HEK293 (cell line): ENCODE measurements around the gene FBXO21.
"Not testable (repeated sequence)": the region's sequence is repeated elsewhere in the genome, so short reads cannot be mapped to it uniquely, and the experiment has no call there.

Experiments used
- CTCF ChIA-PET: fragments of 350-600 bp; formaldehyde crosslinking; extraction: SDS; loops from one replicate; lab custom pipeline; 2021; ENCODE audit warnings: antibody characterized with exemption; lab: Yijun Ruan, JAX
- POLR2A ChIA-PET: fragments of 300-600 bp; formaldehyde crosslinking; extraction: SDS; loops from one replicate; lab custom pipeline; 2020; ENCODE audit warnings: antibody characterized with exemption, inconsistent platforms; lab: Yijun Ruan, JAX
- H3K27ac ChIP-seq: fragments of 200-500 bp; sonication (Bioruptor generic); 2 replicates; pipeline ENCODE4 v1.5.1; 2014; ENCODE audit warnings: low read depth, low read length, control low read depth, inconsistent platforms; ENCODE audit errors: extremely low read depth
- H3K36me3 ChIP-seq, 2 experiments: fragments of 200-500 bp in 1 of 2; sonication (Bioruptor generic) in 1 of 2; 1 replicate in 1 of 2; 2 replicates in 1 of 2; pipeline ENCODE4 v1.5.1; 2014 to 2017; ENCODE audit warnings: inconsistent platforms in 2 of 2, low read length in 2 of 2; ENCODE audit not compliant: control insufficient read depth in 2 of 2, insufficient read depth in 1 of 2
- H3K4me1 ChIP-seq: fragments of 200-500 bp; sonication (Bioruptor generic); 2 replicates; pipeline ENCODE4 v1.5.1; 2014; ENCODE audit warnings: mild to moderate bottlenecking, low read length, inconsistent platforms; ENCODE audit not compliant: control insufficient read depth, insufficient read depth
- H3K4me3 ChIP-seq: 2 replicates; pipeline ENCODE4 v1.5.1; 2011; ENCODE audit warnings: low read depth, mild to moderate bottlenecking, control low read depth, low read length, moderate library complexity
- H3K9me3 ChIP-seq: fragments of 200-500 bp; sonication (Bioruptor generic); 2 replicates; pipeline ENCODE4 v1.5.1; 2014; ENCODE audit warnings: low read depth, low read length, inconsistent platforms; ENCODE audit not compliant: control insufficient read depth, insufficient read depth
- GFI1B ChIP-seq: fragments of 450-650 bp; formaldehyde crosslinking; IDR thresholded peaks from 2 replicates; pipeline ENCODE4 v1.5.1; 2016; ENCODE audit warnings: missing biosample characterization, missing genetic modification characterization
- GLI2 ChIP-seq: fragments of 450-650 bp; formaldehyde crosslinking; IDR thresholded peaks from 2 replicates; pipeline ENCODE4; 2017; ENCODE audit warnings: missing biosample characterization, missing genetic modification characterization, low read depth, borderline replicate concordance
- MEIS1 ChIP-seq: sonication (generic); formaldehyde crosslinking; IDR thresholded peaks from 2 replicates; pipeline ENCODE4 v1.8.1; 2022; ENCODE audit warnings: missing genetic modification reagents, mild to moderate bottlenecking, borderline replicate concordance
- RBAK ChIP-seq: fragments of 450-650 bp; formaldehyde crosslinking; IDR thresholded peaks from 2 replicates; pipeline ENCODE4 v1.5.1; 2016; ENCODE audit warnings: missing biosample characterization, missing genetic modification characterization
- SP2 ChIP-seq: fragments of 450-650 bp; formaldehyde crosslinking; IDR thresholded peaks from 2 replicates; pipeline ENCODE4 v1.5.1; 2016; ENCODE audit warnings: missing biosample characterization, missing genetic modification characterization
- SP3 ChIP-seq: fragments of 450-650 bp; formaldehyde crosslinking; IDR thresholded peaks from 2 replicates; pipeline ENCODE4 v1.5.1; 2016; ENCODE audit warnings: missing biosample characterization, missing genetic modification characterization
- YY1 ChIP-seq: fragments of 450-650 bp; formaldehyde crosslinking; IDR thresholded peaks from 2 replicates; pipeline ENCODE4 v1.5.1; 2018; ENCODE audit warnings: missing biosample characterization, missing genetic modification characterization
- ZBTB1 ChIP-seq: fragments of 450-650 bp; formaldehyde crosslinking; IDR thresholded peaks from 2 replicates; pipeline ENCODE4 v1.5.1; 2016; ENCODE audit warnings: missing biosample characterization, missing genetic modification characterization
- ZFP37 ChIP-seq: fragments of 450-650 bp; formaldehyde crosslinking; IDR thresholded peaks from 2 replicates; pipeline ENCODE4 v1.5.1; 2016; ENCODE audit warnings: missing biosample characterization, missing genetic modification characterization
- ZNF140 ChIP-seq: fragments of 450-650 bp; formaldehyde crosslinking; IDR thresholded peaks from 2 replicates; pipeline ENCODE4 v1.5.1; 2016; ENCODE audit warnings: missing biosample characterization, missing genetic modification characterization
- ZNF266 ChIP-seq: fragments of 450-650 bp; formaldehyde crosslinking; IDR thresholded peaks from 2 replicates; pipeline ENCODE4 v1.5.1; 2016; ENCODE audit warnings: missing biosample characterization, missing genetic modification characterization, low read depth
- ZNF292 ChIP-seq: fragments of 450-650 bp; formaldehyde crosslinking; IDR thresholded peaks from 2 replicates; pipeline ENCODE4 v1.5.1; 2016; ENCODE audit warnings: low read depth, missing biosample characterization, missing genetic modification characterization, borderline replicate concordance
- ZNF341 ChIP-seq: fragments of 450-650 bp; formaldehyde crosslinking; IDR thresholded peaks from 2 replicates; pipeline ENCODE4; 2016; ENCODE audit warnings: low read depth, missing biosample characterization, missing genetic modification characterization
- ZNF394 ChIP-seq: fragments of 450-650 bp; formaldehyde crosslinking; IDR thresholded peaks from 2 replicates; pipeline ENCODE4 v1.5.1; 2016; ENCODE audit warnings: missing biosample characterization, missing genetic modification characterization, mild to moderate bottlenecking, moderate library complexity, borderline replicate concordance
- ZNF404 ChIP-seq: fragments of 450-650 bp; formaldehyde crosslinking; IDR thresholded peaks from 2 replicates; pipeline ENCODE4 v1.5.1; 2017; ENCODE audit warnings: missing biosample characterization, missing genetic modification characterization
- ZNF423 ChIP-seq: fragments of 450-650 bp; formaldehyde crosslinking; IDR thresholded peaks from 2 replicates; pipeline ENCODE4 v1.5.1; 2016; ENCODE audit warnings: missing biosample characterization, missing genetic modification characterization
- ZNF426 ChIP-seq: fragments of 450-650 bp; formaldehyde crosslinking; IDR thresholded peaks from 2 replicates; pipeline ENCODE4 v1.5.1; 2017; ENCODE audit warnings: missing biosample characterization, missing genetic modification characterization, mild to moderate bottlenecking, inconsistent platforms, moderate library complexity
- ZNF433 ChIP-seq: fragments of 450-650 bp; formaldehyde crosslinking; IDR thresholded peaks from 2 replicates; pipeline ENCODE4 v1.5.1; 2016; ENCODE audit warnings: missing biosample characterization, missing genetic modification characterization, low read depth
- ZNF48 ChIP-seq: fragments of 450-650 bp; formaldehyde crosslinking; IDR thresholded peaks from 2 replicates; pipeline ENCODE4 v1.5.1; 2016; ENCODE audit warnings: missing biosample characterization, missing genetic modification characterization
- ZNF501 ChIP-seq: fragments of 450-650 bp; formaldehyde crosslinking; IDR thresholded peaks from 2 replicates; pipeline ENCODE4 v1.5.1; 2016; ENCODE audit warnings: missing biosample characterization, missing genetic modification characterization
- ZNF510 ChIP-seq: fragments of 450-650 bp; formaldehyde crosslinking; IDR thresholded peaks from 2 replicates; pipeline ENCODE4 v1.5.1; 2018; ENCODE audit warnings: mild to moderate bottlenecking, missing genetic modification characterization, missing biosample characterization; ENCODE audit not compliant: insufficient replicate concordance
- ZNF596 ChIP-seq: fragments of 450-650 bp; IDR thresholded peaks from 2 replicates; pipeline ENCODE4 v1.5.0; 2018; ENCODE audit warnings: missing biosample characterization, mild to moderate bottlenecking, missing genetic modification characterization, moderate library complexity
- ZNF626 ChIP-seq: fragments of 450-650 bp; sonication (Bioruptor Pico); formaldehyde crosslinking; IDR thresholded peaks from 2 replicates; pipeline ENCODE4 v1.5.1; 2018; ENCODE audit warnings: missing biosample characterization, missing genetic modification characterization, inconsistent platforms
- ZNF629 ChIP-seq: fragments of 450-650 bp; formaldehyde crosslinking; IDR thresholded peaks from 2 replicates; pipeline ENCODE4 v1.5.1; 2017; ENCODE audit warnings: missing biosample characterization, missing genetic modification characterization
- ZNF645 ChIP-seq: fragments of 450-650 bp; formaldehyde crosslinking; IDR thresholded peaks from 2 replicates; pipeline ENCODE4; 2016; ENCODE audit warnings: missing biosample characterization, missing genetic modification characterization
- ZNF654 ChIP-seq: fragments of 450-650 bp; formaldehyde crosslinking; IDR thresholded peaks from 2 replicates; pipeline ENCODE4 v1.5.1; 2016; ENCODE audit warnings: low read depth, missing biosample characterization, missing genetic modification characterization

The FBXO21 gene

DNA sequence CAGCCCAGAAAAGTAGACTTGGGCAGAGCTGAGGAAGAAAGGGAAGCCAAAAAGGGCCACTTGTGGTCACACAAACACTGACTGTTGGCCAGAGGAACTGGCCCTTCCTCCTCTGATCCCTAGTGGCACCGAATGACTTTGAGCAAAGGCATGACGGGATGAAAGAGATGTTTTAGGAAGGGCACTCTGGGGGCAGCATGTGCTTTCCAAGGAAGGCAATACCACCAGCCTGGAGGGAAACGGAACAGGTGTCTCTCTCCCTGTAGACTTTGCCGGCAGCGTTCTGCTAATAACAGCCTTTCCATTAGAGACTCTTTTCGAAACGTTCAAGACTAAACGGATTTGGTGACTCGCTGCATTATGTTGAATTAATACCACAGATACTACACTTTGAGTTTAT, 12.3 kb upstream of the FBXO21 start:
- ChIA-PET CTCF (no interaction called here), POLR2A (no interaction called here)
- Histone ChIP-seq H3K9me3 (no peaks in the 10 kb centered on the region), H3K4me1 (no peaks in the 10 kb centered on the region), H3K27ac (no peak overlapping the region), H3K36me3 (no peaks in the 10 kb centered on the region), H3K4me3 (no peak overlapping the region)
- TF ChIP-seq ZNF423 (tag by site-specific recombination), result no peak
- TF ChIP-seq YY1 (tag by site-specific recombination), result no peak
- no peak for TF ChIP-seq ZNF266 (tag by site-specific recombination)
- TF ChIP-seq ZNF626 (tag by site-specific recombination), result no peak
- no peak for TF ChIP-seq ZNF48 (tag by site-specific recombination)
- no peak for TF ChIP-seq ZNF596 (tag by site-specific recombination)
- TF ChIP-seq GFI1B (tag by site-specific recombination), result no peak
- TF ChIP-seq SP2 (tag by site-specific recombination), result no peak

- Histone ChIP-seq H3K27ac (no peak overlapping the region), H3K4me1 (no peaks in the 10 kb centered on the region), H3K4me3 (no peak overlapping the region), H3K9me3 (no peaks in the 10 kb centered on the region), H3K36me3 (no peaks in the 10 kb centered on the region)
- TF ChIP-seq ZNF645 (tag by site-specific recombination) (no peak), ZFP37 (tag by site-specific recombination) (no peak), RBAK (tag by site-specific recombination) (peak; percentile 65; the same call in 1 of the 2 replicates), MEIS1 (CRISPR knock-in tag) (no peak), ZNF510 (tag by site-specific recombination) (no peak)
- ChIA-PET POLR2A (no interaction called here), CTCF (no interaction called here)
Observed at GRCh38 chr12:117202033-117202432, 11.8 kb upstream of the FBXO21 start.

- POLR2A ChIA-PET, result interaction anchor here (0.5 to 0.6 kb wide), 2 partner anchors 29 to 912 kb away, joined by 3 to 6 read pairs; no protein-coding TSS in a partner anchor
- CTCF ChIA-PET, result interaction anchor here (1.1 to 1.6 kb wide), 2 partner anchors 13 to 39 kb away, joined by 5 to 10 read pairs; no protein-coding TSS in a partner anchor
- TF ChIP-seq ZNF654 (tag by site-specific recombination) (peak; percentile 44), GFI1B (tag by site-specific recombination) (peak; percentile 32; the same call in 1 of the 2 replicates), ZNF501 (peak; percentile 67; the same call in 1 of the 2 replicates), ZNF433 (tag by site-specific recombination) (peak; percentile 93), ZNF341 (0 out of 2 replicates have a peak, but pooled peaks have one; percentile 18), ZNF404 (peak; percentile 67; the same call in 1 of the 2 replicates), GLI2 (tag by site-specific recombination) (peak; percentile 81; the same call in 1 of the 2 replicates), ZNF292 (tag by site-specific recombination) (peak; percentile 68; the same call in 1 of the 2 replicates), ZNF629 (peak; percentile 65), ZNF394 (tag by site-specific recombination) (peak; percentile 95), SP3 (tag by site-specific recombination) (peak; percentile 19; the same call in 1 of the 2 replicates), ZNF140 (peak; percentile 76; the same call in 1 of the 2 replicates), ZBTB1 (tag by site-specific recombination) (peak; percentile 81; the same call in 1 of the 2 replicates), ZNF426 (peak; percentile 93)
Observed at GRCh38 chr12:117199956-117200744, 9.9 kb upstream of the FBXO21 start.

More at GRCh38 chr12:117199956-117200744, 9.9 kb upstream of the FBXO21 start:
- H3K4me1 ChIP-seq, H3K4me3 ChIP-seq, H3K9me3 ChIP-seq, H3K27ac ChIP-seq, H3K36me3 ChIP-seq: not testable (repeated sequence)
